CD4-positive, CD25-positive, alpha-beta regulatory T cell (primary cell): Measurements from ENCODE around the gene ATXN1. TPM values are rescaled to one million over a fixed set of nuclear protein-coding genes. Genes with fewer than 3 reads are reported as not detected.

Source experiments
- ATAC-seq, 2 donors: fragments of 150-1000 bp; cut with Tn5 transposase; one replicate each; pipeline ENCODE4 v1.10.0; 2021; ENCODE audit warnings: low read depth in 2 of 2, moderate number of reproducible peaks in 2 of 2, moderate library complexity in 1 of 2
- DNase-seq, 3 donors: peaks; one replicate each; pipeline versions ENCODE4 v3.0.0 to v3.0.0-alpha.2; 2012 to 2022; ENCODE audit warnings: mixed read lengths in 1 of 3
- H3K27ac ChIP-seq: one replicate; pipeline ENCODE4 v1.7.0; 2013; ENCODE audit warnings: mild to moderate bottlenecking, low read length; ENCODE audit not compliant: insufficient read depth, poor library complexity, severe bottlenecking
- H3K27me3 ChIP-seq: one replicate; pipeline ENCODE4 v1.7.0; 2013; ENCODE audit warnings: low read length; ENCODE audit not compliant: control insufficient read depth, insufficient read depth
- H3K36me3 ChIP-seq: one replicate; pipeline ENCODE4 v1.7.0; 2013; ENCODE audit warnings: mild to moderate bottlenecking, low read length, moderate library complexity; ENCODE audit not compliant: control insufficient read depth, insufficient read depth
- H3K4me1 ChIP-seq: 2 replicates; pipeline ENCODE4 v1.7.0; 2013; ENCODE audit warnings: mild to moderate bottlenecking, low read length; ENCODE audit not compliant: insufficient read depth, control insufficient read depth, poor library complexity, severe bottlenecking
- H3K4me3 ChIP-seq: one replicate; pipeline ENCODE4 v1.7.0; 2013; ENCODE audit warnings: low read depth, mild to moderate bottlenecking, low read length, moderate library complexity
- H3K9me3 ChIP-seq, 2 experiments: 1 replicate in 1 of 2; 2 replicates in 1 of 2; pipeline ENCODE4 v1.7.0; 2013; ENCODE audit warnings: low read length in 2 of 2, mild to moderate bottlenecking in 1 of 2, moderate library complexity in 1 of 2; ENCODE audit not compliant: control insufficient read depth in 2 of 2
- H3K27ac Mint-ChIP-seq, 3 donors: one replicate each; pipeline ENCODE4 v1.8.0; 2020 to 2022; ENCODE audit warnings: mild to moderate bottlenecking in 3 of 3, mixed read lengths in 3 of 3, moderate library complexity in 2 of 3
- H3K27me3 Mint-ChIP-seq: one replicate; pipeline ENCODE4 v1.8.0; 2022; ENCODE audit warnings: mild to moderate bottlenecking, mixed read lengths
- H3K36me3 Mint-ChIP-seq: one replicate; pipeline ENCODE4 v1.8.0; 2020; ENCODE audit warnings: mixed read lengths
- H3K4me1 Mint-ChIP-seq, 4 donors: one replicate each; pipeline ENCODE4 v1.8.0; 2020 to 2022; ENCODE audit warnings: mixed read lengths in 4 of 4, mild to moderate bottlenecking in 1 of 4
- H3K4me3 Mint-ChIP-seq, 4 donors: one replicate each; pipeline ENCODE4 v1.8.0; 2020 to 2022; ENCODE audit warnings: mild to moderate bottlenecking in 4 of 4, mixed read lengths in 4 of 4, moderate library complexity in 3 of 4
- H3K9me3 Mint-ChIP-seq, 7 donors: one replicate each; pipeline ENCODE4 v1.8.0; 2020 to 2022; ENCODE audit warnings: mixed read lengths in 7 of 7, mild to moderate bottlenecking in 3 of 7, moderate library complexity in 2 of 7
- polyA plus RNA-seq, 4 donors: library from polyadenylated mRNA; unstranded; fragments of 300-500 nt; fragmentation: Illumina TruSeq; gene quantifications; one replicate each; pipeline ENCODE4 v1.2.3, GENCODE V29; 2021
- total RNA-seq: library from RNA; stranded (reverse); gene quantifications from one replicate; pipeline ENCODE4 v1.2.3, GENCODE V29; 2022

ATXN1 gene
- total and polyA plus RNA-seq, 5 donors from 2014 or later: 15.8 to 191 (median 19.2) TPM

DNA sequence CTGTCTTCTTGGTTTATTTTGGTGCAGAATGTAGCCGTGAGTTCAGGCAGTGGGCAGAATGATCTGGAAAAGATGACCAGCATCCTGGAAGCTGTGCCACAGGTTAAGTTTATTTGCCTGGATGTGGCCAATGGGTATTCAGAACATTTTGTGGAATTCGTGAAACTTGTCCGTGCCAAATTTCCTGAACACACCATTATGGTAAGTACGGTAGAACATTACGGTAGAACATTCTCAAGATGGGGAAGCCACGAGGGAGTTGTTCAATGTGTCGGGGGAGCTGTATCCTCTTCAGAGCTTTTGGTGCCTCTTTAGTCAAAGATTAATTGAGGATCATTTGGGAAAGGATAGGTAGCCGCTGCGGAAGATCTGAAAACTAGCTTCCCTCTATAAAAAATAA, 506.7 kb downstream of the ATXN1 start:
- Histone ChIP-seq H3K4me1 (no peaks in the 10 kb centered on the region), H3K4me3 (no peak overlapping the region), H3K27me3 (peaks cover 2% of the 10 kb centered on the region), H3K36me3 (no peaks in the 10 kb centered on the region), H3K9me3 (no peaks in the 10 kb centered on the region), H3K27ac (no peak overlapping the region)
- ATAC-seq (no peak), DNase-seq (no peak)
- no peaks in the 10 kb centered on the region for H3K4me1 Mint-ChIP-seq
- peaks cover 9% of the 10 kb centered on the region for H3K27me3 Mint-ChIP-seq
- no peak overlapping the region for H3K4me3 Mint-ChIP-seq
- no peaks in the 10 kb centered on the region for H3K36me3 Mint-ChIP-seq
- H3K27ac Mint-ChIP-seq: no peak overlapping the region
- peaks cover 0 to 5% (median 0%) of the 10 kb centered on the region in 7 donors for H3K9me3 Mint-ChIP-seq

DNA sequence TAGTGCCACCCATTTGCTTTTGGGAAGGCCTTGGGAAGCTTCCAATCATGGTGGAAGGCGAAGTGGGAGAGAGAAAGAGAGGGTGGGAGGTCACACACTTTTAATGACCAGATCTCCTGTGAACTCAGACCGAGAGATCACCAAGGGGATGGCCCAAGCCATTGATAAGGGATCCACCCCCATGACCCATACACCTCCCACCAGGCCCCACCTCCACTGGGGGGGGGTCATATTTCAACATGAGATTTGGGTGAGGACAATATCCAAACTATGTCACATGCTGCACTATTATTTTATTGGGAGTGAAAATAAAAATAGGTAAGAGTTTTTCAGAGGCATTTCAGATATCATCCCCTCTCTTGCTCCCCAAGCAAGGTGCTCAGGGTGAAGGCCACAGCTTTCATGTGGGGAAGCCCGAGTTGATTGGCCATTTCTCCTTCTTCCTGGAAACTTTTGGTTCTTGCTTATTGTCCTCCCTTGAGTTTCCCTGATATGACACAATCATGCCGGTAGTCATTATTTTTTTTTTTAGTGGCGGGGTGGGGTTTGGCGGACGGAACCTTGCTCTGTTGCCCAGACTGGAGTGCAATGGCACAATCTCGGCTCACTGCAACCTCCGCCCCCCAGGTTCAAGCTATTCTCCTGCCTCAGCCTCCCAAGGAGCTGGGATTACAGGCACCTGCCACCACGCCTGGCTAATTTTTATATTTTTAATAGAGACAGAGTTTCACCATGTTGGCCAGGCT, 507.7 kb downstream of the ATXN1 start:
- DNase-seq (no peak), ATAC-seq (no peak)
- H3K4me3 ChIP-seq: no peak overlapping the region
- H3K27ac Mint-ChIP-seq: no peak overlapping the region
- H3K4me1 ChIP-seq: no peaks in the 10 kb centered on the region
- H3K27me3 Mint-ChIP-seq: peaks cover 9% of the 10 kb centered on the region
- H3K27me3 ChIP-seq: peaks cover 2% of the 10 kb centered on the region
- H3K4me3 Mint-ChIP-seq: no peak overlapping the region
- no peaks in the 10 kb centered on the region for H3K36me3 ChIP-seq
- no peaks in the 10 kb centered on the region for H3K9me3 ChIP-seq
- no peaks in the 10 kb centered on the region for H3K36me3 Mint-ChIP-seq
- no peaks in the 10 kb centered on the region for H3K4me1 Mint-ChIP-seq
- H3K27ac ChIP-seq: no peak overlapping the region
- H3K9me3 Mint-ChIP-seq: peaks cover 0 to 5% (median 0%) of the 10 kb centered on the region in 7 donors

- Histone ChIP-seq H3K27me3 (peaks cover 2% of the 10 kb centered on the region), H3K9me3 (no peaks in the 10 kb centered on the region), H3K27ac (no peak overlapping the region), H3K36me3 (no peaks in the 10 kb centered on the region), H3K4me1 (no peaks in the 10 kb centered on the region), H3K4me3 (no peak overlapping the region)
- Mint-ChIP-seq H3K36me3 (no peaks in the 10 kb centered on the region), H3K9me3 (peaks cover 0 to 5% (median 0%) of the 10 kb centered on the region in 7 donors), H3K4me3 (no peak overlapping the region), H3K4me1 (no peaks in the 10 kb centered on the region), H3K27me3 (peaks cover 9% of the 10 kb centered on the region), H3K27ac (no peak overlapping the region)
- no peak for ATAC-seq
- no peak for DNase-seq
Measured at GRCh38 chr6:16252686-16253299, 508.5 kb downstream of the ATXN1 start.

GRCh38 chr6:16251706-16252105, 509.6 kb downstream of the ATXN1 start:
- Histone ChIP-seq H3K9me3 (no peaks in the 10 kb centered on the region), H3K4me1 (no peaks in the 10 kb centered on the region), H3K36me3 (no peaks in the 10 kb centered on the region), H3K4me3 (no peak overlapping the region), H3K27me3 (peaks cover 2% of the 10 kb centered on the region), H3K27ac (no peak overlapping the region)
- ATAC-seq (no peak), DNase-seq (no peak)
- Mint-ChIP-seq H3K4me3 (no peak overlapping the region), H3K27ac (no peak overlapping the region), H3K9me3 (peaks cover 0 to 5% (median 0%) of the 10 kb centered on the region in 7 donors), H3K27me3 (peaks cover 14% of the 10 kb centered on the region), H3K36me3 (no peaks in the 10 kb centered on the region), H3K4me1 (no peaks in the 10 kb centered on the region)

DNA sequence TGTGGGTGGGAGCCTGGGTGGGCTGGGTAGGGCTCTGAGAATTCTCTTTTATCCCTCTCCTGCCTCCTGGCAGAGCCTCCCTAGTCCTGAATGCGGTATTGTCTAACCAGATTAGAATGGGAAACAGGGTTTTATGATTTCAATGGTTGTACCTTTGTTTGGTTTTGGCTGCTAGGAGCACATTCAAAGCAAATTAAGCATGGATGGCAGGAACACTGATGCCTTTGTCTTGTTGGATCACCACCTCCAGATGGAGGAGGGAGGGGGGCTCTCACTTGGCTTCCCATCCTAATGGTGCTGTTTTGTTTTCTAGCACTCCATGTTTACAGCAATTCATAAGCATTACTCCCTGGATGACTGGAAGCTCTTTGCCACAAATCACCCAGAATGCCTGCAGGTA, 511.3 kb downstream of the ATXN1 start:
- H3K4me3 Mint-ChIP-seq: no peak overlapping the region
- ATAC-seq: no peak

More for the DNA sequence above, 511.3 kb downstream of the ATXN1 start:
- Mint-ChIP-seq H3K27me3 (peaks cover 14% of the 10 kb centered on the region), H3K4me1 (no peaks in the 10 kb centered on the region), H3K36me3 (no peaks in the 10 kb centered on the region), H3K27ac (no peak overlapping the region), H3K9me3 (peaks cover 0 to 5% (median 0%) of the 10 kb centered on the region in 7 donors)
- H3K4me1 ChIP-seq: no peaks in the 10 kb centered on the region
- DNase-seq: no peak
- no peak overlapping the region for H3K27ac ChIP-seq
- H3K36me3 ChIP-seq: no peaks in the 10 kb centered on the region
- H3K9me3 ChIP-seq: no peaks in the 10 kb centered on the region
- peaks cover 2% of the 10 kb centered on the region for H3K27me3 ChIP-seq
- H3K4me3 ChIP-seq: no peak overlapping the region
